GM10266 (cell line): ENCODE results near the gene PSPH.
A peak's percentile ranks its signal among the peaks of the same experiment; 100 is the strongest.

Experiments
- DNase-seq: peaks from one replicate; pipeline ENCODE4 v3.0.0; 2012; ENCODE audit errors: extremely low spot score
- CTCF ChIP-seq: IDR thresholded peaks from 2 replicates; pipeline ENCODE4 v1.5.1; 2012; ENCODE audit warnings: mild to moderate bottlenecking, low read depth; ENCODE audit not compliant: control insufficient read depth, insufficient read depth; ENCODE audit errors: missing control alignments

The PSPH gene

GRCh38 chr7:55966851-55967250 lies 84.4 kb downstream of the PSPH start:
- TF ChIP-seq CTCF = no peak
- DNase-seq = no peak

GRCh38 chr7:55965805-55966421 lies 85.3 kb downstream of the PSPH start:
- DNase-seq = no peak

GRCh38 chr7:55965100-55965470 lies 86.2 kb downstream of the PSPH start:
- TF ChIP-seq CTCF = no peak
- DNase-seq = no peak

More at GRCh38 chr7:55965805-55966421, 85.3 kb downstream of the PSPH start:
- no peak for TF ChIP-seq CTCF

GRCh38 chr7:55964261-55965099 lies 86.8 kb downstream of the PSPH start, which contains the start of gene NIPSNAP2:
Gene NIPSNAP2 (plus strand): TSS chr7:55964585. CDS start chr7:55964610, 25 bp downstream.
- peak; percentile 92 for DNase-seq
- peak; percentile 94 for TF ChIP-seq CTCF

GRCh38 chr7:55963584-55964168 lies 87.6 kb downstream of the PSPH start:
- DNase-seq = no peak
- TF ChIP-seq CTCF = no peak

- DNase-seq = no peak
- TF ChIP-seq CTCF = no peak
These were observed 89.2 kb downstream of the PSPH start for GRCh38 chr7:55962014-55962413.
